Neural cell (in vitro differentiated cells): ENCODE data around the gene ZNF614. TPM values are rescaled to one million over a fixed set of nuclear protein-coding genes. Genes with fewer than 3 reads are reported as not detected.

Experiments used
- H2AFZ ChIP-seq: fragments of 200-600, 300-800 bp; sonication (generic), shearing (Covaris generic); 2 replicates; pipeline ENCODE4 v1.6.0; 2014; ENCODE audit warnings: low read depth, mild to moderate bottlenecking, antibody characterized with exemption, low read length, moderate library complexity
- H3F3A ChIP-seq: fragments of 200-600 bp; shearing (Covaris generic); 2 replicates; pipeline ENCODE4 v1.6.1; 2016; ENCODE audit warnings: mild to moderate bottlenecking, moderate library complexity, mixed read lengths, antibody characterized with exemption, low read length; ENCODE audit not compliant: insufficient read depth, poor library complexity, severe bottlenecking
- H3K27ac ChIP-seq: fragments of 200-600, 300-800 bp; sonication (generic), shearing (Covaris generic); 2 replicates; pipeline ENCODE4 v1.5.1; 2014; ENCODE audit warnings: mild to moderate bottlenecking, low read length, moderate library complexity
- H3K27me3 ChIP-seq: fragments of 300-800, 200-600 bp; sonication (generic), shearing (Covaris generic); 2 replicates; pipeline ENCODE4 v1.6.0; 2014; ENCODE audit warnings: mild to moderate bottlenecking, low read depth, low read length, moderate library complexity; ENCODE audit not compliant: insufficient read depth
- H3K36me3 ChIP-seq: fragments of 300-800, 200-600 bp; sonication (generic), shearing (Covaris generic); 2 replicates; pipeline ENCODE4 v1.5.1; 2014; ENCODE audit warnings: mild to moderate bottlenecking, antibody characterized with exemption, low read length, moderate library complexity; ENCODE audit not compliant: insufficient read depth
- H3K4me2 ChIP-seq: fragments of 300-800, 200-600 bp; sonication (generic), shearing (Covaris generic); 2 replicates; pipeline ENCODE4 v1.6.0; 2014; ENCODE audit warnings: mild to moderate bottlenecking, low read length
- H3K4me3 ChIP-seq: fragments of 300-800, 200-600 bp; sonication (generic), shearing (Covaris generic); 2 replicates; pipeline ENCODE4 v1.5.1; 2014; ENCODE audit warnings: mild to moderate bottlenecking, low read length, moderate library complexity
- H3K79me2 ChIP-seq: fragments of 200-600 bp; shearing (Covaris generic); replicated peaks from 2 replicates; pipeline ENCODE4 v1.6.0; 2014; ENCODE audit warnings: mild to moderate bottlenecking, low read length, moderate library complexity; ENCODE audit not compliant: insufficient read depth
- H3K9ac ChIP-seq: fragments of 300-800, 200-600 bp; sonication (generic), shearing (Covaris generic); 2 replicates; pipeline ENCODE4 v1.6.1; 2016; ENCODE audit warnings: mild to moderate bottlenecking, low read length, mixed read lengths
- H3K9me2 ChIP-seq: fragments of 200-600 bp; shearing (Covaris generic); 2 replicates; pipeline ENCODE4 v1.6.1; 2016; ENCODE audit warnings: mild to moderate bottlenecking, low read length, mixed read lengths; ENCODE audit not compliant: insufficient read depth
- H3K9me3 ChIP-seq: fragments of 200-600, 300-800 bp; sonication (generic), shearing (Covaris generic); 2 replicates; pipeline ENCODE4 v1.6.1; 2016; ENCODE audit warnings: mild to moderate bottlenecking, mixed run types, low read length, moderate library complexity, mixed read lengths
- H4K20me1 ChIP-seq: fragments of 200-600 bp; shearing (Covaris generic); 2 replicates; pipeline ENCODE4 v1.6.1; 2016; ENCODE audit warnings: mild to moderate bottlenecking, mixed run types; ENCODE audit not compliant: insufficient read depth
- EP300 ChIP-seq: fragments of 450-650 bp; conservative IDR thresholded peaks from 2 replicates; pipeline ENCODE4 v1.6.1; 2014; ENCODE audit warnings: antibody characterized with exemption, mild to moderate bottlenecking, moderate library complexity; ENCODE audit not compliant: poor library complexity, severe bottlenecking
- EZH2 ChIP-seq: fragments of 200-600, 300-800 bp; shearing (Covaris generic), sonication (generic); IDR thresholded peaks from 2 replicates; pipeline ENCODE4 v1.6.1; 2014; ENCODE audit warnings: antibody characterized with exemption, low read length, borderline replicate concordance, mild to moderate bottlenecking; ENCODE audit not compliant: insufficient read depth, poor library complexity, severe bottlenecking
- MXI1 ChIP-seq: fragments of 450-650 bp; conservative IDR thresholded peaks from 2 replicates; pipeline ENCODE4 v1.6.1; 2014; ENCODE audit warnings: antibody characterized with exemption, mild to moderate bottlenecking; ENCODE audit not compliant: poor library complexity, severe bottlenecking
- POLR2AphosphoS5 ChIP-seq: IDR thresholded peaks from 2 replicates; pipeline ENCODE4 v1.6.1; 2012
- RAD21 ChIP-seq: fragments of 450-650 bp; conservative IDR thresholded peaks from 2 replicates; pipeline ENCODE4 v1.6.1; 2014; ENCODE audit warnings: antibody characterized with exemption, mild to moderate bottlenecking, moderate library complexity
- REST ChIP-seq: IDR thresholded peaks from 2 replicates; pipeline ENCODE4 v1.6.1; 2012; ENCODE audit warnings: borderline replicate concordance
- SMC3 ChIP-seq: fragments of 450-650 bp; conservative IDR thresholded peaks from 2 replicates; pipeline ENCODE4 v1.6.1; 2014; ENCODE audit warnings: antibody characterized with exemption, mild to moderate bottlenecking, moderate library complexity; ENCODE audit not compliant: poor library complexity
- TAF1 ChIP-seq: IDR thresholded peaks from 2 replicates; pipeline ENCODE4 v1.6.1; 2012; ENCODE audit warnings: low read depth
- polyA plus RNA-seq: library from polyadenylated mRNA; depleted of rRNA; stranded (reverse); fragments of >200 nt; gene quantifications from 2 replicates; pipeline ENCODE4 v1.2.3, GENCODE V29; 2014
- TF ChIP-seq, protein P1 (sequence below): fragments of 450-650 bp; IDR thresholded peaks from 2 replicates; pipeline ENCODE4 v1.5.1; 2014; ENCODE audit warnings: antibody characterized with exemption, mild to moderate bottlenecking, moderate library complexity; ENCODE audit not compliant: poor library complexity, severe bottlenecking

Gene ZNF614
- polyA plus RNA-seq, 1 donor from 2014 or later: 17.8 TPM

DNA sequence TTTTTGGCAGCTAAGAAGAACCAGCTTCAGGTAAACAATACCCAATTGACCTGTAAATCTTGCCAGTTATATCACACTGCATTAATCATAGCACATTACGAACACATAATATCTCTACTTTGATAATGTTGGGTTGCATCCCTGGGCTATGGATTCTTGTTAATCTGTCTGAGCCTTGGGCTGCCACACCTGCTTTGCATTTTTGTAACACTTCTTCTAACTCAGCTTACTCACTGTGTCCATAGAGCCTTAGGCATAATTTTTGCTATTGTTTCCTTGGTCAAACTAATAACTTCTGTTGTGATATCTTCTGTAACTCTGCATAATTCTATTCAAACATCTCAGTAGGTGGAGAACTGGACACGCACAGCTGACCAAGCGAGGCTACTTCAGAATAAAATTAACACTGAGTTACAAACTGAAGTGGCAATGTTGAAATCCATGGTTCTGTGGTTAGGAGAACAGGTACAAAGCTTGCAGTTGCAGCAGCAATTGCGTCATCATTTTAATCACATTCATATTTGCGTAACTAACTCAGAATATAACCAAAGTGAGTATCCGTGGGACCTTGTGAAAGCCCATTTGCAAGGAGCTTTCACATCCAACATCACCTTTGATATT, 48.0 kb downstream of the ZNF614 start:
- H3K4me3 ChIP-seq: no peak overlapping the region
- TF ChIP-seq RAD21 (no peak), EZH2 (no peak), SMC3 (no peak), TAF1 (no peak), REST (no peak), MXI1 (no peak), EP300 (no peak), POLR2AphosphoS5 (no peak)
- TF ChIP-seq, protein P1, sequence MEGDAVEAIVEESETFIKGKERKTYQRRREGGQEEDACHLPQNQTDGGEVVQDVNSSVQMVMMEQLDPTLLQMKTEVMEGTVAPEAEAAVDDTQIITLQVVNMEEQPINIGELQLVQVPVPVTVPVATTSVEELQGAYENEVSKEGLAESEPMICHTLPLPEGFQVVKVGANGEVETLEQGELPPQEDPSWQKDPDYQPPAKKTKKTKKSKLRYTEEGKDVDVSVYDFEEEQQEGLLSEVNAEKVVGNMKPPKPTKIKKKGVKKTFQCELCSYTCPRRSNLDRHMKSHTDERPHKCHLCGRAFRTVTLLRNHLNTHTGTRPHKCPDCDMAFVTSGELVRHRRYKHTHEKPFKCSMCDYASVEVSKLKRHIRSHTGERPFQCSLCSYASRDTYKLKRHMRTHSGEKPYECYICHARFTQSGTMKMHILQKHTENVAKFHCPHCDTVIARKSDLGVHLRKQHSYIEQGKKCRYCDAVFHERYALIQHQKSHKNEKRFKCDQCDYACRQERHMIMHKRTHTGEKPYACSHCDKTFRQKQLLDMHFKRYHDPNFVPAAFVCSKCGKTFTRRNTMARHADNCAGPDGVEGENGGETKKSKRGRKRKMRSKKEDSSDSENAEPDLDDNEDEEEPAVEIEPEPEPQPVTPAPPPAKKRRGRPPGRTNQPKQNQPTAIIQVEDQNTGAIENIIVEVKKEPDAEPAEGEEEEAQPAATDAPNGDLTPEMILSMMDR: no peak
- no peak overlapping the region for H3K9ac ChIP-seq
- peaks cover 32% of the 10 kb centered on the region for H3K79me2 ChIP-seq
- no peaks in the 10 kb centered on the region for H3K36me3 ChIP-seq
- no peak overlapping the region for H3K4me2 ChIP-seq
- H3K9me2 ChIP-seq: no peaks in the 10 kb centered on the region
- no peak overlapping the region for H3K27ac ChIP-seq
- no peaks in the 10 kb centered on the region for H3K27me3 ChIP-seq
- H4K20me1 ChIP-seq: no peaks in the 10 kb centered on the region
- peaks cover 12% of the 10 kb centered on the region for H3K9me3 ChIP-seq
- no peak overlapping the region for H2AFZ ChIP-seq
- no peaks in the 10 kb centered on the region for H3F3A ChIP-seq

DNA sequence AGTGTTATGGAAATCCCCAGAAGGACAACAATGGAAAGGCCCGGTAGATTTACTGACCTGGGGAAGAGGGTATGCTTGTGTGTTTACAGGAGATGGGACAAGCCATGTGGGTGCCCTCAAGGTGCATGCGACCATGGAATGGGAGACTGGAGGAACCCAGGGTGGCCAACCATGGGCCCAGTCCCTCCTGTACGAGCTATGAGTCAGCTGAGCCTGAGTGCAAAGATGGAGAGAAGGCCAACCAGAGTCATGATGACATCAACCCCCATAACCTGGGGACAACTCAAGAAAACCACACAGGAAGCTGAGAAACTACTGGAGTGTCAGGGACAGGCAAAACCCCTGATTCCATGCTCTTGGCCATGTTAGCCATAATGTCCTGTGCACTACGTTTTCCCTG, 49.3 kb downstream of the ZNF614 start:
- Histone ChIP-seq H3K4me3 (no peak overlapping the region), H3K9me3 (peaks cover 20% of the 10 kb centered on the region), H3K79me2 (peaks cover 18% of the 10 kb centered on the region), H3K9me2 (no peaks in the 10 kb centered on the region), H3K36me3 (peaks cover 5% of the 10 kb centered on the region), H3K27ac (no peak overlapping the region), H3K9ac (no peak overlapping the region), H3F3A (no peaks in the 10 kb centered on the region), H2AFZ (no peak overlapping the region), H3K27me3 (no peaks in the 10 kb centered on the region), H3K4me2 (no peak overlapping the region), H4K20me1 (no peaks in the 10 kb centered on the region)
- TF ChIP-seq EP300 (no peak), TAF1 (no peak), MXI1 (no peak), POLR2AphosphoS5 (no peak), SMC3 (no peak), RAD21 (no peak), EZH2 (no peak), REST (no peak)
- TF ChIP-seq, protein P1: no peak
